NCI-H748 (cell line): ENCODE results near the gene PYCARD.
"Not testable (repeated sequence)": the region's sequence is repeated elsewhere in the genome, so short reads cannot be mapped to it uniquely, and the experiment has no call there.

ENCODE experiments used
- DNase-seq: peaks from one replicate; lab custom pipeline; 2025; ENCODE audit not compliant: unreplicated experiment; lab: John Stamatoyannopoulos, UW

Gene PYCARD

GRCh38 chr16:31202414-31203375 is at the start of gene PYCARD:
PYCARD (minus strand) TSS chr16:31202760; CDS start chr16:31202690, 70 bp downstream.
- DNase-seq, result peak; percentile 46

- no peak for DNase-seq
These were observed 48.9 kb upstream of the PYCARD start for GRCh38 chr16:31251435-31251834.

- no peak for DNase-seq
These were observed 48.3 kb upstream of the PYCARD start for GRCh38 chr16:31250782-31251384.

- no peak for DNase-seq
These were observed 45.8 kb upstream of the PYCARD start for GRCh38 chr16:31248344-31248743.

- DNase-seq, result no peak
These were observed 43.7 kb upstream of the PYCARD start for GRCh38 chr16:31246296-31246695.

- not testable (repeated sequence) for DNase-seq
These were observed 43.0 kb upstream of the PYCARD start for GRCh38 chr16:31245598-31245997.

- DNase-seq, result no peak
These were observed 41.4 kb upstream of the PYCARD start for GRCh38 chr16:31243734-31244670.

- DNase-seq, result no peak
These were observed 39.6 kb upstream of the PYCARD start for GRCh38 chr16:31242206-31242605.

- DNase-seq, result no peak
These were observed 35.5 kb upstream of the PYCARD start for GRCh38 chr16:31238041-31238440.

GRCh38 chr16:31229501-31229900 is 26.9 kb upstream of the PYCARD start:
- DNase-seq, result no peak

- DNase-seq, result no peak
These were observed 25.6 kb upstream of the PYCARD start for GRCh38 chr16:31228206-31228605.

GRCh38 chr16:31225193-31225592 is 22.6 kb upstream of the PYCARD start:
- no peak for DNase-seq

- DNase-seq, result no peak
These were observed 21.8 kb upstream of the PYCARD start for GRCh38 chr16:31224092-31224955.

- no peak for DNase-seq
These were observed 20.5 kb upstream of the PYCARD start for GRCh38 chr16:31223044-31223443.

- DNase-seq, result no peak
These were observed 19.0 kb upstream of the PYCARD start for GRCh38 chr16:31221357-31222160.

- no peak for DNase-seq
These were observed 16.7 kb upstream of the PYCARD start for GRCh38 chr16:31219154-31219741.

- DNase-seq, result no peak
These were observed 14.6 kb upstream of the PYCARD start for GRCh38 chr16:31217136-31217530.

- DNase-seq, result no peak
These were observed 14.0 kb upstream of the PYCARD start, which contains the start of gene PYDC1 for GRCh38 chr16:31216422-31217135. PYDC1 (minus strand) TSS chr16:31217135; CDS start chr16:31217028, 107 bp downstream.
